NCI-H128 (cell line): ENCODE measurements around the gene DYSF.

ENCODE experiments used
- DNase-seq: peaks from one replicate; lab custom pipeline; 2025; ENCODE audit not compliant: unreplicated experiment; lab: John Stamatoyannopoulos, UW

DYSF gene

DNA sequence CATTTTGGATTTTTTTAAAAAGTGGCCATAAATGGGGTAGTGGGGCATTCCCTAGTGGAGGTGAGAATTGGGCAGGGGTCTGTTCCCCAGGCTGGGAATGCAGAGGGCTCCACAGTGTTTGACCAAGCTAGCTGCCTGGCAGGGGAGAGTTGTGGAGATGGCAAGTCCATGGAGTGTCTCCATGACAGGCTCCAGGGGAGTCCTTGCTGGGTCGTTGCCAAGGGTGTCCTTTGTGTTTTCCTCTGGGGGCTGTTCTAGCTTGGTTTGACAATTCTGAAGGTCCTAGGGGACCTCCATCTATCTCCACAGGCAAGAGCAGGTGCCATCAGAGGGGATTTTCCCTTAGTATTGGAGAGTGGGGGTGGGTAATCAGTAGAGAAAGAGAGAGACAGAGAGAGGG is 265.3 kb downstream of the DYSF start:
- no peak for DNase-seq

DNA sequence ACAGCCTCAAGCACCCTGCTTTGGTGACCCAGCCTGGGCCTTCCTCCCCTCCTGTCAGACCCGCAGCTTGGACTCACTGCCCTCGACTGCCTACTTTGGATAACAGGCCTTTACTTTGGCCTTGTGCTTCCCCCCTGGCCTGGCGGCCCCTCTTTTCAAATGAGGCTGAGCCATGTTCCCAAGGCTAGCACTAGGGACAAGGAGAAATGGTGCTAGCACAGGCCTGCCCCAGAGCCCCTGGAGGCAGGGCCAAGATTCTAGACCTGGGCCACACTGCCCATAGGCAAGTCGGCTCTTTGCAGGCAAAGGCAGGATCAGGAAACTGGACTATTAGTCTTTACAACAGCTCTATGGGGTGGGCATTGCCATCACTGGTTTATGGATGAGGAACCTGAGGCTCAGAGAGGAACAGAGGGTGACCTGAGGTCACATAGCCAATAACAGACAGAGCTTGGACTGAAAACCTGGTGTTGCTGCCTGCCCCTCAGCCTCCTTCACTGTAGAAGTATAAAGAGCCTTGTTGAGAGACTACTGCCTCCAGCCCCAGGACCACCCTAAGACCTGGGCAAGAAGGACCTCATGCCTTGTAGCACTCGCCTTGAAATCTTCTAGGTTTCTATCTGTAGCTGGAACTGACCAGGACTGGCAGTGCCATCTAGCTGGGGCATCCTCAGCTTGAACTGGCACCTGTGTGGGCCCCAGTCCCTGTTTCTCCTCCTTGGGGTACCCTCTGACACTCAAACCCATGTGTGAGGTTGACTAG is 266.3 kb downstream of the DYSF start:
- no peak for DNase-seq

DNA sequence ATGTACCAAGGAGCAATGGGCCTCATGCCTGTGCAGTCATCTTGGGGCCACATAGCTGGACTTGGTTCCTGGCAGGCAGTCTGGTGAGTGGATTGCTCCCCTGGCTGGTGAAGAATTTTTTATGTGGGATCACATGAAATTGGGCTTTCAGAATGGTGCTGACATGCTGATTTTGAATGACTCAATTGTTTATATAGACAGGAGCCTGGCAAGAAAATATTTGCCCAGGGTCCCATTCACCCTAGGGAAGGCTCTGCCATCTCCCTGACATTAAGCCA is 266.9 kb downstream of the DYSF start:
- DNase-seq: no peak

DNA sequence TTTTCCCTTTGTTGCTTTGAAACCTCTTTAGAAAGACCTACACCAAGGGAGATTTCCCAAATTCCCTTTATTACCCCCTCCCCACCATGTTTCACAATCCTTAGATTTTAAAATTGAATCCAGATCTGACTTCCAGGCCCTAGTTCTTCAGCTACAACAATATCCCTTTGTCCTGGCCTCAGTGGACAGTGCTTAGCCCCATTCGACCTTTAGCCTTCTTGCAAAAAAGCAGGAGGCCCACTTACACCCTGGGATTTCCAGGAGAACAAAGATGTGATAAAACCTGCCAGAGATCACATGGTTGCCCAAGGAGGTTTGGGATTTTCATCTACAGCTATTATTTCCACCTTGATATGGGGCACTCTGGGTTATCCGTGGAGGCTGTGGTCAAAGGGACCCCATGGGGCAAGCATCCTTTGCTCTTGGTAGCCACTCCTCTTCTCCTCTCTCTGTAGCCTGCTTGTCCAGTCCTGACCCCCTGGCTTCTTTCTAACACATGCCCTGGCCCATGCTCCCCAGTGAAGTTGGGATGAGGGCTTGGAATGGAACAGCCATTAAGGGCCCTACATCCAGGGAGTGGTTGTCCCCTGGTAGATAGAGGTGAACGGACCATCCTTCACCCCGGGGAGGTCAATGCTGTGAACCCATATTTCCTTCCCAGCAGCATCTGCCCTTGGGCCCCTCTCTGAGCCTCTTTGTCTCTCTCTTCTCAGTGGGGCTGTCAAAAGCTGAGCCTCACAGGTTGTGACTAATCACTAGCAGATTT is 267.4 kb downstream of the DYSF start:
- DNase-seq: no peak

DNA sequence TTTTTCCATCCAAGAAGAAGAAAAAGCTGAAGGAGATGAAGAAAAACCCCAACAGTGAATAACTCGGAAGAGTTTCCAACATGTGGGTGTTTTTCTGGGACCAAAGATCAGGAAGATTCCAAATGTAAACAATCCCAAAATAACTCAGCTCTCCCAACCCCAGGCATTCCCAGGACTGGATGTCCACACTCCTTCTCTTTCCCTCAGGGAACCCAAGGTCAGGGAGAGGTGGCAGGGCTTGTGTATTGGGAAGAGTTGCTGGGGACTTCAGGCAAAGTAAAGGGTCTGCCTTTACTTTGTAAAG is 268.0 kb downstream of the DYSF start:
- no peak for DNase-seq

DNA sequence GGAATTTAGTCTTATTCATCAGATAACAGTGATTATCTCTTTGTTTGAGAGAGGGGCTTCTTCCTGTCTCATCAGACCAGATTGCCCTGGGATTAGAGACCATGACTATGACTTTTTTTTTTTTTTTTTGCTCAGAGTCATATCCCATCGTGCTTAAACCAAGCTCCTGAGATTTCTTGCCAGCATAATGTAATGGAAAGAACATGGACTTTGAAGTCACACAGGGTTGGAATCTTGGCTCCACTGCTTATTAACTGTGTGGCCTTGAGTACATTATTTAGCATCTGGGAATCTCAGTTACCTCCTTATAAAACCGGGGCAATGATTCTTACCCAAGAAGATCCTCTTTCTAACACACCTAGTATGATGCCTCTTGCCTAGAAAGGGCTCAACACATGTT is 268.3 kb downstream of the DYSF start:
- DNase-seq: no peak

DNA sequence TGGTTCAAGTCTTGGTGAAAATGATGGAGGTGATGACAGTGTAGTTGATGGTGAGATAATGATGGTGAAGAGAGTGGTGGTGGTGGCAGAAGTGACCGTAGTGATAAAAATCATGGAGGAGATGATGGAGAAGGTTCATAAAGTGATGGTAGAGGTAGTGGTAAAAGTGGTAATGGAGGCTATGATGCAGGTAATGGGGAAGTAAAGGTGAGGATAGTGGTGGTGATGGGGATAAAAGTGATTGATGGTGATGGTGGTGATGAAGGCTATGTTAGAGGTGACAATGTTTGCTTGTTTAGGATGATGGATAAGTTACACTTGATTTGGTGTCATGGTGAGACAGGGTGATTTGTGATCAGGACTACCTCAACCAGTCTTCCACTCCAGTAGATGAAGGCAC is 268.9 kb downstream of the DYSF start:
- no peak for DNase-seq

DNA sequence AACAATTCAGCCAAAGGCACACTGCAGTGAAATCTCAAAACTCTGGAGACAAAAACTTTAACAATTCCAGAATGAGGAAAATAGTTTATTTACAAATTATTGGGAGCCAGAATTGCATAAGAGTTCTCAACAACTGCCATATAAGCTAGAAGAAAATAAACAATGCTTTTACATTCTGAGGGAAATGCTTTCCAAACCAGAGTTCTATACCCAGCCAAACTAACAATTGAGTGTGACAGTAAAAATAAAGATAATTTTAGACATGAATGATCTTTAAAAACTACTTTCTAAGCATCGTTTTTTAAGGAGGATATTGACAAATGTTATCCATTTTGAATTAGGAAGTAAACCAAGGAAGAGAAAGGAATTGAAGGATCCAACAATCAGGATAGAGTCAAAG is 271.4 kb downstream of the DYSF start:
- no peak for DNase-seq

DNA sequence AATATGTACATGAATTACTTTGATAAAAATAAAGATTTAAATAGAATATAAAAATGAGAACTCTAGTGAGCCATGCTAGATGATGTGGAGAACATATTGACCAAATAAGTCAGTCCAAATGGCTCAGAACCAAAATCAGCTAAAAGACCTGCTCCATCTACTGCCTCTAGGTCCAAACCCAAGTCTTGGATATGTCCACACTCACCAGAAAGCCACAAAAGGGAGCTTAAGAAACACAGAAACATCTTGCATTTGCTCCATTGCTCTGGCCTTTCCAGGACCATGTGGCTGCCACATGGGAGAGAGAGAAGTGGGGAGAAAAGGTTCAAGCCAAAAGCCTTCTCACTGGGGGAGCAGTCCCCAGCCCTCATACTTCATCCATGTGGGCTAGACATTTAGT is 272.5 kb downstream of the DYSF start:
- no peak for DNase-seq

DNA sequence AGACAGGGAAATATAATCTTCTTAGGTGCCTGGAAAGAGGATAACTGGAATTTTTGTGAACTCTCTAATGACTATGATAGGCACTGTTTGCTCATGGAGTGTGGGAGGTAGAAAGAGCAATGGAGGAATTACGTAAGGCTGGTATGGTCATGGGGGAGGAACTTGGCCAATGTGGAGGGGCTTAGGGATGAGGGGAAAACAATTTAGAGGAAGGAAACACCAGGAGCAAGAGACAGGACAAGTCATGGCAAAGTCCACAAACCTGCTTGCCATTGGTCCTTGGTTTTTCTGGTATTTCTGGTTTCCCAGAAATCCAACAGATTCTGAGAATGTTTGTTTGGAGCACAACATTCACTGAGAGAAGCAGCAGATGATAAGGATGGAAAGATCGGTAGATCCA is 274.2 kb downstream of the DYSF start:
- DNase-seq: no peak

DNA sequence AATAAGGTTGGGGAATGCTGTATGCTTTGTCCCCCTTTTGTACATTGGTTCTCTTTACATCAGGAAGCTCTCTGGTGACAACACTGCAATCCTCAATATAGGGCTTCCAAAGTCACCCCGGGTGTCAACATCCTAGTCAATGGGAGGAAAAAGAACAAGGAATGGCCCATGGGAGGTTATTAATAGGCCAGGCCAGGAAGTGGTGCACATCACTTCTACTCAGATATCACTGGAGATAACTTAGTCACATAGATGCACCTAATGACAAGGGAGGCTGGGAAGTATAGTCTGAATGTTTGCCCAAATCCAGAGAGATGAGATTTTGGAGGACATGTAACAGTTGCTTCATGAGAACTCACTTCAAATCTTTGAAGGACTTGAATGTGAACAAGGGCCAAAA is 274.7 kb downstream of the DYSF start:
- DNase-seq: no peak

DNA sequence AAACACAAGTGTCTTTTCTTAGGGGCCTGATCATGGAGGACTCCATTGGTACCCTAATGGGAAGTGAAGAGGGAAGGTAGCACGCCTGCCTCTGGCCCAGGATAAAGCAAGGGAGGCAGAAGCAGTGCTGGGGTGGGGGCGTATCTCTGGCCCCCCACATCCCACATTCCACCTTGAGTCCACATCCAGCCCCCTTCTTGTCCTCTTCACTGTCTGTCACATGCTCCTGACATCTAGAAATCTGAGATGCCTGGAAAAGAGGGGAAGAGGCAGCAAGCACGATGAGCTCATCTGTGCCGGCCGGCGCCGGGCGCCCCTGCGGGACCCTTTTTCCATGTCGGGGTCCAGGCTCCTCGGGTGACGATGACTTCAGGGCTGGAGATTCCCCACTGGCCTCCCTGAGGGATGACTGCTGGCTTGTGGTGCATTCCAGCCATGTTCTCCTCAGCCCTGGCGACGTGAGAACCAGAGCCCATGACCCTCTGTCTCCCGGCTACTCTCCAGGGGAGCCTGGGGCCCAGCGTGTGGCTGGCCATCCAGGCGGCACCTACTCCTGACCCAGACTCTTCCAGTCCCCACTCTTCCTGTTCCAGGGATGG is 277.5 kb downstream of the DYSF start:
- no peak for DNase-seq

DNA sequence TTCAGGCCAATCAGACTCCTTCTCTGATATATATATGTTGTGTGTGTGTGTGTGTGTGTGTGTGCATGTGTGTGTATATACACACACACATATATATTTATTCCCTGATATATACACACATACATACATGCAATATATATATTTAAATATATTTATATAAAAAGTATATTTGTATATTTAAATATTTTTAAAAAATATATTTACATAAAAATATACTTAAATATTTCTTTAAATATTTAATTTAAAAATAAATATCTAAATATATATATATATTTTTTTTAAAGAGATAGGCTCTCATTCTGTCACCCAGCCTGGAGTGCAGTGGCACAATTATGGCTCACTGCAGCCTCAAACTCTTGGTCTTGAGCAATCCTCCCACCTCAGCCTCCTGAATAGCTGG is 281.3 kb downstream of the DYSF start:
- no peak for DNase-seq

DNA sequence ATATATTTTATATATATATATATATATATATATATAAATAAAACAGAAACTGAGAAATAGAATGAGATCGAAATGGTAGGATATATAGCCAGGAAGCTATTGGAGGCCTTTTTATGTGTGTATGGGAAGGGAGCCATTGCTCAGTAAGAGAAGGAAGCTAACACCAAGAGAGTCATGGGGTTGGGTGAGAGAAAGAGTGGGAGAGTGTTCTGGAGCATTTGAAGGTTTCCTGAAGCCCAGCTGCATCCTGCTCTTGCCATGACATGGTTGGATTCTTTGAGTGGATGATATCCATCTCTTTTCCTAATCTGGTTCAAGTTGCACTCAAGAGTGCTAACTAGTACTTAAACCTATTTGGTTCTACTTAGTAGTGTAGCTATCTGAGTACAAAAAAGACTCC is 282.3 kb downstream of the DYSF start:
- DNase-seq: no peak
